ENCODE results near the gene LGALS7. TPM values are rescaled to one million over a fixed set of nuclear protein-coding genes. Genes with fewer than 3 reads are reported as not detected.
"Not testable (repeated sequence)": the region's sequence is repeated elsewhere in the genome, so short reads cannot be mapped to it uniquely, and the experiment has no call there.

The LGALS7 gene
- total and polyA plus RNA-seq, 10 of the 15 experiments (the other 5 are each of a cell fraction or from before 2014, with no cell fraction given), result 0.19 TPM; not detected in 9

DNA sequence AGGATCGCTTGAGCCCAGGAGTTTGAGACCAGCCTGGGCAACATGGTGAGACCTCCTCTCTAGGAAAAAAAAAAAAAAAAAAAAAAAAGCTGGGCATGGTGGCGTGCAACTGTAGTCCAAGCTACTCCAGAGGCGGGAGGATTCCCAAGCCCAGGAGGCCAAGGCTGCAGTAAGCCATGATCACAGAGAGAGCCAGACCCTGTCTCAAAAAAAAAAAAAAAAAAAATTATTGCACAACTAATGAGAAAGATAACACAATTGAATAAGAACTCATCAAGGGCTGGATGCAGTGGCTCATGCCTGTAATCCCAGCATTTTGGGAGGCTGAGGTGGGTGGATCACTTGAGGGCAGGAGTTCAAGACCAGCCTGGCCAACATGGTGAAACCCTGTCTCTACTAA, 12.7 kb upstream of the LGALS7 start:
- RAD21 ChIA-PET (ENCODE audit: unreplicated experiment); CTCF ChIA-PET; POLR2A ChIA-PET: not testable (repeated sequence)

DNA sequence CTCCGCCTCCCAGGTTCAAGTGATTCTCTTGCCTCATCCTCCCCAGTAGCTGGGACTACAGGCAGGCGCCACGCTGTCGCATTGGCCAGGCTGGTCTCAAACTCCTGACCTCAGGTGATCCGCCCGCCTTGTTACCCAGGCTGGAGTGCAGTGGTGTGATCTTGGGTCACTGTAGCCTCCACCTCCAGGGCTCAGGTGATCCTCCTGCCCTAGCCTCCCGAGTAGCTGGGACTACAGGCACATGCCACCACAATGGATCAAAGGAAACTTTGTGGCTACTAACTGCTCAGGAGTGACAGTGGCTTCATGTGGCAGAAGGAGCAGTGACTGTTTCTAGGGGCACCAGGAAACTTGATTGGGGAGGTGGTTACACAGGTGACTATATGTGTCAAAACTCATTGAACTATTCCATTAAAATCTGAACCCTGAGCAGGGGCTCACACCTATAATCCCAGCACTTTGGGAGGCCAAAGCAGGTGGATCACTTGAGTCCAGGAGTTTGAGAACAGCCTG, 11.9 kb upstream of the LGALS7 start:
- Histone ChIP-seq H3K36me3 (ENCODE audit: control insufficient read depth in 2 of 2, insufficient read depth in 2 of 2, low read length in 1 of 2) (no peaks in the 10 kb centered on the region), H2AFZ (ENCODE audit: control insufficient read depth, low read depth, low read length) (no peak overlapping the region), H3K4me2 (ENCODE audit: control insufficient read depth, insufficient read depth) (no peak overlapping the region), H4K20me1 (ENCODE audit: control insufficient read depth, insufficient read depth) (no peaks in the 10 kb centered on the region), H3K4me1 (ENCODE audit: control insufficient read depth, insufficient read depth, low read length) (no peaks in the 10 kb centered on the region), H3K27ac (ENCODE audit: control insufficient read depth, insufficient read depth) (no peak overlapping the region), H3K4me3 (no peak overlapping the region), H3K9ac (ENCODE audit: control insufficient read depth, insufficient read depth, low read length) (no peak overlapping the region), H3K79me2 (ENCODE audit: control insufficient read depth, insufficient read depth, low read length) (no peaks in the 10 kb centered on the region), H3K9me3 (replicated peaks; ENCODE audit: control insufficient read depth, insufficient read depth, low read length) (no peaks in the 10 kb centered on the region), H3K27me3 (replicated peaks in 1 of 2; ENCODE audit: control insufficient read depth in 2 of 2, insufficient read depth in 2 of 2, low read length in 1 of 2) (no peaks in the 10 kb centered on the region; a peak in 2 of 4 replicates)
- intact Hi-C loops (cut with micrococcal nuclease; ENCODE audit: unreplicated experiment) (loop anchor here (10.0 kb wide), 1 partner anchor 100 kb away; no protein-coding TSS in a partner anchor), in situ Hi-C loops (cut with MboI) (no loop called here)
- no peak for DNase-seq (ENCODE audit: low read depth, low spot score)
- SMC1A ChIA-PET (ENCODE audit: uncharacterized antibody, unreplicated experiment), result no interaction called here
- no peak for FAIRE-seq
- CTCF ChIA-PET, result no interaction called here
- no peak for TF ChIP-seq POLR2A (IDR thresholded peaks at IDR 0.05; ENCODE audit: low read depth, low read length)
- no peak for TF ChIP-seq ATF3 (IDR thresholded peaks at IDR 0.05; ENCODE audit: borderline replicate concordance, extremely low read depth, low read depth, low read length)
- TF ChIP-seq ZNF274 (IDR thresholded peaks at IDR 0.05; ENCODE audit: insufficient read depth, insufficient read length), result no peak
- TF ChIP-seq RBBP5 (conservative IDR thresholded peaks at IDR 0.05), result no peak
- no peak for TF ChIP-seq ZNF622 (IDR thresholded peaks at IDR 0.05)
- TF ChIP-seq RUNX3 (IDR thresholded peaks at IDR 0.05; ENCODE audit: low read length), result no peak
- no peak for TF ChIP-seq E2F4 (IDR thresholded peaks at IDR 0.05; ENCODE audit: low read depth, low read length)
- TF ChIP-seq ESRRA (IDR thresholded peaks at IDR 0.05; ENCODE audit: low read length), result no peak
- TF ChIP-seq, protein P1, sequence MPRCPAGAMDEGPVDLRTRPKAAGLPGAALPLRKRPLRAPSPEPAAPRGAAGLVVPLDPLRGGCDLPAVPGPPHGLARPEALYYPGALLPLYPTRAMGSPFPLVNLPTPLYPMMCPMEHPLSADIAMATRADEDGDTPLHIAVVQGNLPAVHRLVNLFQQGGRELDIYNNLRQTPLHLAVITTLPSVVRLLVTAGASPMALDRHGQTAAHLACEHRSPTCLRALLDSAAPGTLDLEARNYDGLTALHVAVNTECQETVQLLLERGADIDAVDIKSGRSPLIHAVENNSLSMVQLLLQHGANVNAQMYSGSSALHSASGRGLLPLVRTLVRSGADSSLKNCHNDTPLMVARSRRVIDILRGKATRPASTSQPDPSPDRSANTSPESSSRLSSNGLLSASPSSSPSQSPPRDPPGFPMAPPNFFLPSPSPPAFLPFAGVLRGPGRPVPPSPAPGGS (IDR thresholded peaks at IDR 0.05; ENCODE audit: borderline replicate concordance, insufficient read depth, low read depth, low read length, poor library complexity, severe bottlenecking), result no peak
- TF ChIP-seq MYC (IDR thresholded peaks at IDR 0.05; ENCODE audit: insufficient read depth, insufficient read length, insufficient replicate concordance, low read length, severe bottlenecking), result no peak
- TF ChIP-seq GABPA (IDR thresholded peaks at IDR 0.05; ENCODE audit: low read depth), result no peak
- no peak for TF ChIP-seq ZBED1 (IDR thresholded peaks at IDR 0.05; ENCODE audit: borderline replicate concordance)
- POLR2A ChIA-PET, result no interaction called here
- WGBS (ENCODE audit: insufficient coverage, insufficient replicate concordance, low lambda C conversion rate, missing lambda C conversion rate), result 72% methylated on average over 7 of the region's 7 CpGs
- no peak for ATAC-seq
- RAD21 ChIA-PET (ENCODE audit: unreplicated experiment), result no interaction called here
- no TSS peak for BruUV-seq (replicated peaks)

More for the DNA sequence above, 12.7 kb upstream of the LGALS7 start:
- H3K9me3 ChIP-seq (replicated peaks; ENCODE audit: control insufficient read depth, insufficient read depth, low read length); ATAC-seq; in situ Hi-C loops (cut with MboI); H3K79me2 ChIP-seq (ENCODE audit: control insufficient read depth, insufficient read depth, low read length); H3K4me3 ChIP-seq; H4K20me1 ChIP-seq (ENCODE audit: control insufficient read depth, insufficient read depth); BruUV-seq (replicated peaks); H3K9ac ChIP-seq (ENCODE audit: control insufficient read depth, insufficient read depth, low read length); H3K36me3 ChIP-seq (ENCODE audit: control insufficient read depth in 2 of 2, insufficient read depth in 2 of 2, low read length in 1 of 2); H2AFZ ChIP-seq (ENCODE audit: control insufficient read depth, low read depth, low read length); FAIRE-seq; H3K27me3 ChIP-seq (replicated peaks in 1 of 2; ENCODE audit: control insufficient read depth in 2 of 2, insufficient read depth in 2 of 2, low read length in 1 of 2); DNase-seq (ENCODE audit: low read depth, low spot score); H3K4me1 ChIP-seq (ENCODE audit: control insufficient read depth, insufficient read depth, low read length); H3K4me2 ChIP-seq (ENCODE audit: control insufficient read depth, insufficient read depth); H3K27ac ChIP-seq (ENCODE audit: control insufficient read depth, insufficient read depth): not testable (repeated sequence)
- WGBS (ENCODE audit: insufficient coverage, insufficient replicate concordance, low lambda C conversion rate, missing lambda C conversion rate), result 67% methylated on average over 1 of the region's 3 CpGs
- intact Hi-C loops (cut with micrococcal nuclease; ENCODE audit: unreplicated experiment), result loop anchor here (10.0 kb wide), 1 partner anchor 99 kb away; no protein-coding TSS in a partner anchor
- SMC1A ChIA-PET (ENCODE audit: uncharacterized antibody, unreplicated experiment), result interaction anchor here (0.7 kb wide), 2 partner anchors 50 to 165 kb away, joined by 3 read pairs; no protein-coding TSS in a partner anchor
